ENCODE results near the gene IL4R.

Gene IL4R

DNA sequence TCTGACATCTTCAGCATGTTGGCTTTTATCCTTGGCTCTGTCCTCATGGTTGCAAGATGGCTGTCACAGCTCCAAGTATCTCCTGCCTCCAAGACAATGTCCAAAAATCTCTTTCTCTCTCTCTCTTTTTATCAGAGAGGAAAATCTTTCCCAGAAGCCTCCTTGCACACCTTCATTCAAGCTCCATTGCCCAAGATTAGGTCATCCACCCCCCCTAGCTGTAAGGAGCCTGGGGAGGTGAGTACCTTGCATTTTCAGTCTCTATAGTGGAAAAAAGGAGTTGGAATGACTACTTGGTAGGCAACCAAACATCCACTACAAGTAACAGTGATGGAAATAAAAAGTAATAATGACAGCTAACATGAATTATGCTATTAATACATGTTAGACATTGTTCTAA lies 23.2 kb upstream of the IL4R start:
- no peak overlapping the region for H3K9ac ChIP-seq (ENCODE audit: low read depth, low read length)
- H3K4me1 ChIP-seq (ENCODE audit: control insufficient read depth, insufficient read depth, low read length), result no peaks in the 10 kb centered on the region
- H3K4me3 ChIP-seq (ENCODE audit: low read depth, low read length), result no peak overlapping the region
- no peaks in the 10 kb centered on the region for H3K36me3 ChIP-seq (ENCODE audit: control insufficient read depth, insufficient read depth, low read length)
- H3K9me3 ChIP-seq (ENCODE audit: control insufficient read depth, insufficient read depth, low read length), result no peaks in the 10 kb centered on the region
- H3K27me3 ChIP-seq (ENCODE audit: control insufficient read depth, insufficient read depth, low read length), result no peaks in the 10 kb centered on the region

DNA sequence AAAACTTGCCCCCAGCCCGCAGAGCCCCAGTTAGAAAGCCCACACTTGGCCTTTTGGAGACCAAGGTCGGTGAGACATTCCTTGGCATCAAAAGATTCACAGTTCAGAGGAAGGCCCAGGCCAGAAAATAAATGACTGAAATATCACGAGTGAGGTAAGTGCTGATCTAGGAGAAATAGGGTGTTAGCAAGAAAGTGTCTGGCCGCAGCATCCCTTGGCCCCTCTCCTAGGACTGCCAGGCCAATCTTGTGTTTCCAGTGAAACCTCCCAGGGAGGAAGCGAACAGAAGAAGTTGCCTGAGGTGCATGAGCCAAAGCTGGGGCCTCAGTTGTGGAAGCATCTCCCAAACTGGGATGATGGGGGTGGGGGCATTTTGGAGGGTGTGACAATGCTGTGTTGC lies 22.7 kb upstream of the IL4R start:
- Histone ChIP-seq H3K27me3 (ENCODE audit: control insufficient read depth, insufficient read depth, low read length) (no peaks in the 10 kb centered on the region), H3K9me3 (ENCODE audit: control insufficient read depth, insufficient read depth, low read length) (no peaks in the 10 kb centered on the region), H3K36me3 (ENCODE audit: control insufficient read depth, insufficient read depth, low read length) (no peaks in the 10 kb centered on the region), H3K9ac (ENCODE audit: low read depth, low read length) (no peak overlapping the region), H3K4me1 (ENCODE audit: control insufficient read depth, insufficient read depth, low read length) (no peaks in the 10 kb centered on the region), H3K4me3 (ENCODE audit: low read depth, low read length) (no peak overlapping the region)

DNA sequence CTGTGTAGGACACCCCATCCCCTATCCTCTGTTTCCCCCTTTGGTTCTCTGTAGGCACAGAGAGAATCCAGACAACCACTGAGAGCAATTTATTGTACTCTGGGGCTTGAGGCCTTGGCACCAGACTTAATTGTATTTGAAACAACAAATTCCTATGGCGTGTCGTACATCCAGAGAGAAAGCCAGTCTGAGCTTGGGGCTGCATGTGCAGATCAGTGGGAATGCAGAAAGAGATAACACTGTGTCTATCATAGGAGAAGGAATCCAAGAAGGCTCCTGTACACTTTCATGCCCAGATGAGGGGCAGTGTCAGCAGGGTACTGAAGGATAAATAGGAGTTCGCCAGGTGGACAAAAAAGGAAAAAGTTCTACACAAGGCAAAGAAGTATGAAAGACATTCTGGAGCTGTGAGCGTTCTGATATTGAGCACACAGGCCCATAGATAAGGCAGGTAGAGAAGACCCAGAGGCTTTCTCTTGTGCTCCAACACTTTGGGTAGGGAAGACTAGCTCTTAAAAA lies 22.0 kb upstream of the IL4R start:
- Histone ChIP-seq H3K9me3 (ENCODE audit: control insufficient read depth, insufficient read depth, low read length) (no peaks in the 10 kb centered on the region), H3K36me3 (ENCODE audit: control insufficient read depth, insufficient read depth, low read length) (no peaks in the 10 kb centered on the region), H3K4me3 (ENCODE audit: low read depth, low read length) (no peak overlapping the region), H3K27me3 (ENCODE audit: control insufficient read depth, insufficient read depth, low read length) (no peaks in the 10 kb centered on the region), H3K4me1 (ENCODE audit: control insufficient read depth, insufficient read depth, low read length) (no peaks in the 10 kb centered on the region), H3K9ac (ENCODE audit: low read depth, low read length) (no peak overlapping the region)

DNA sequence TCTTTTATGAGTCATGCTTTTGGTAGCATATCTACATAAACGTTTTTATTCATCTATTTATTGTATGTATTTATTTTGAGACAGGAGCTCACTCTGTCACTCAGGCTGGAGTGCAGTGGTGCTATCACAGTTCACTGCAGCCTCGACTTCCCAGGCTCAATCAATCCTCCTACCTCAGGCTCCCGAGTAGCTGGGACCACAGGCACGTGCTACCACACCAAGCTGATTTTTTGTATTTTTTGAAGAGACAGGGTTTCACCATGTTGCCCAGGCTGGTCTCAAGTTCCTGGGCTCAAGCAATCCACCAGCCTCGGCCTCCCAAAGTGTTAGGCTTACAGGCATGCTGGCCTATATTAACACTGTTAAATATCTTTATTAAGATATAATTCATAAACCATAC lies 20.4 kb upstream of the IL4R start:
- Histone ChIP-seq H3K9ac (ENCODE audit: low read depth, low read length) (no peak overlapping the region), H3K27me3 (ENCODE audit: control insufficient read depth, insufficient read depth, low read length) (no peaks in the 10 kb centered on the region), H3K4me1 (ENCODE audit: control insufficient read depth, insufficient read depth, low read length) (no peaks in the 10 kb centered on the region), H3K36me3 (ENCODE audit: control insufficient read depth, insufficient read depth, low read length) (no peaks in the 10 kb centered on the region), H3K9me3 (ENCODE audit: control insufficient read depth, insufficient read depth, low read length) (no peaks in the 10 kb centered on the region), H3K4me3 (ENCODE audit: low read depth, low read length) (no peak overlapping the region)

DNA sequence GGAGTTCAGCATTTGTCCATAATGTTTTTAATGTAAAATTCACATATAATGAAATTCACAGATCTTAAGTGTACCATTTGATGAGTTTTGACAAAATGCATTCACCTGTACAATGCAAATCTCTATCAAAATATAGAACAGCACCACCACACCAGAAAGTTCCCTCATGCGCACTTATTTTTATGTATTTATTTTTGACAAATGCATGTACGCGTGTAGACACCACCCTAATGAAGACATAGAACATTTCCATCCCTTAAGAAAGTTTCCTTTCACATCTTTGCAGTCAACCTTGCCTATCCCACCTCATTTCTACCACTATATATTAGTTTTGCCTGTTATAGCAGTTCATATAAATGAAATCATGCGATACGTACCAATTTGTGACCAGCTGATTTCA lies 15.6 kb upstream of the IL4R start:
- Histone ChIP-seq H3K36me3 (ENCODE audit: control insufficient read depth, insufficient read depth, low read length) (no peaks in the 10 kb centered on the region), H3K27me3 (ENCODE audit: control insufficient read depth, insufficient read depth, low read length) (no peaks in the 10 kb centered on the region), H3K4me1 (ENCODE audit: control insufficient read depth, insufficient read depth, low read length) (no peaks in the 10 kb centered on the region), H3K9me3 (ENCODE audit: control insufficient read depth, insufficient read depth, low read length) (no peaks in the 10 kb centered on the region), H3K4me3 (ENCODE audit: low read depth, low read length) (no peak overlapping the region), H3K9ac (ENCODE audit: low read depth, low read length) (no peak overlapping the region)

DNA sequence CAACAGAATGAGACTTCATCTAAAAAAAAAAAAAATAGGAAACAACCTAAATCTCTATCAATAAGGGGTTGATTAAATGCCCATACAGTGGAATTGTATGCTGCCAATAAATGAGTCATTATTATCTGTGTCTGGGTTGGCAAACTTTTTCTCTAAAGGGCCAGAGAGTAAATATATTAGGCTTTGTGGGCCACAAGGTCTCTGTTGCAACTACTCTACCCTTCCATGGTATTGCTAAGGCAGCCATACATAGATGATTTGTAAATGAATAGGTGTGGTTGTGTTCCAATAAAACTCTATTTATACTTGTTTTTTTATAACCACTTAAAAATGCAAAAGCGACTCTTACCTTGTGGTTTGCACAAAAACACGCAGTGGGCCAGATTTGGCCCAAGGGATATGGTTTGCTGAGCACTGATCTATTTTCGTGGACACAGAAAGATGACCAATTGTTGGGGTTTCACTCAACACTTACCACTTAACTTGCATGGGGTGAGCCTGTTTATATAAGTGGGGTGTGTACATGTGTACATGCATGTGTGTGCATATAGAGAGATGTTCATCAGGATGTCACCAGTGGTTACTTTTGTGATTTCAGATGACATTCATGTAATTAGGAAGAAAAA lies 12.4 kb upstream of the IL4R start:
- no peaks in the 10 kb centered on the region for H3K4me1 ChIP-seq (ENCODE audit: control insufficient read depth, insufficient read depth, low read length)
- H3K4me3 ChIP-seq (ENCODE audit: low read depth, low read length), result no peak overlapping the region
- no peaks in the 10 kb centered on the region for H3K9me3 ChIP-seq (ENCODE audit: control insufficient read depth, insufficient read depth, low read length)
- H3K27me3 ChIP-seq (ENCODE audit: control insufficient read depth, insufficient read depth, low read length), result no peaks in the 10 kb centered on the region
- H3K36me3 ChIP-seq (ENCODE audit: control insufficient read depth, insufficient read depth, low read length), result no peaks in the 10 kb centered on the region
- H3K9ac ChIP-seq (ENCODE audit: low read depth, low read length), result no peak overlapping the region

DNA sequence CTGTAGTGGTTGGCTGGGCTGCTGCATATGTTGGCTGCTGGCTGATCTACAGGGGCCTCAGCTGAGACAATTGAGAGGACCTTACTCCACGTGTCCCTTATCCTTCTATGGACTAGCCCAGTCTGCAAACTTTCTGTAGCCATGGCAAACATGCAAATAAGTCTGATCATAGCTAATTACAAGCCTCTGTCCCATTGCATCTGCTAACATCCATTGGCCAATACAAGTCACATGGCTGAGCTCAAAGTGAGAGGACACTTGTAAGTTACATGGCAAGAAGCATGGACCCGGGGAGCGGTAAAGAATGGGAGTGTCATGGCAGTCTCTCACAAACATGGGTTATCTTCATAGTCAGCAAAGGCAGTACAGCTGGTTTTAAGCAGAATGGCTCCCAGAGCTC lies 11.6 kb upstream of the IL4R start:
- H3K4me3 ChIP-seq (ENCODE audit: low read depth, low read length), result no peak overlapping the region
- no peak overlapping the region for H3K9ac ChIP-seq (ENCODE audit: low read depth, low read length)
- H3K36me3 ChIP-seq (ENCODE audit: control insufficient read depth, insufficient read depth, low read length), result no peaks in the 10 kb centered on the region
- H3K4me1 ChIP-seq (ENCODE audit: control insufficient read depth, insufficient read depth, low read length), result no peaks in the 10 kb centered on the region
- H3K9me3 ChIP-seq (ENCODE audit: control insufficient read depth, insufficient read depth, low read length), result no peaks in the 10 kb centered on the region
- H3K27me3 ChIP-seq (ENCODE audit: control insufficient read depth, insufficient read depth, low read length), result no peaks in the 10 kb centered on the region

DNA sequence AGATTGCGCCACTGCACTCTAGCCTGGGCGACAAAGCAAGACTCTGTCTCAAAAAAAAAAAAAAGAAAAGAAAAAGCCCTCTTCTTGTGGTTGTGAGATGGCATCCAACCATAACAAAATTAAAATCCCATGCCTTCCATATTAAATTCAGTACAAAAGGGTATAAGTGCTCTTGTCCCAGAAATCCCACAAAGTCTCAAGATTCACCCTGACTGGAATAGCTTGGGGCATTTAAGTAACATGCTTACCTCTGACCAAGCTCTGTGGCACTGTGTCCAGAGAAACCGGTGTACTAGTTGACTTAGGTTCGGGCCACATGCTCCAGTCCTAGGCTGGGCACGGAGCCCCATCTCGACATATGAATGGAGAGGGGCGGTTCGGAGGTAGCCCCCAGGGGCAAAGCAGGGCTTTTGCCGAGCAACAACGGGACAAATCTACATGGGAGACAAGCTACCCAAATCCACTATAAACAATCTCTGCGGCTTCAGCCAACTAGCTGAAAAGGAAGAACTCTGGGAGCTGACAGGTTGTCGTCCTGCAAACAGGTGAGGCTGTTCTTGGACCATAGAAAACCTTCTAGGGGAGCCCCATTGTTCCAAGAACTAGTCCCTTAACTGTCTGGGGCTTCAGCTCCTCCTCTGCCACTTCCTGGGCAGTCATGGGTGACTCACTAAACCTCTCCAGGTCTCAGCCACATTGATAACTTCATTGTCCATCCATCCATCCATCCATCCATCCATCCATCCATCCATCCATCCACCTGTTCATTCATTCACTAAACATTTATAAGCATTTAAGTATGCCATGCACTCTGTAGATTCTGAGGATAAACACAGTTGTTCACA lies 10.3 kb upstream of the IL4R start:
- H3K36me3 ChIP-seq (ENCODE audit: control insufficient read depth, insufficient read depth, low read length), result no peaks in the 10 kb centered on the region
- H3K27me3 ChIP-seq (ENCODE audit: control insufficient read depth, insufficient read depth, low read length), result no peaks in the 10 kb centered on the region
- no peaks in the 10 kb centered on the region for H3K9me3 ChIP-seq (ENCODE audit: control insufficient read depth, insufficient read depth, low read length)
- no peaks in the 10 kb centered on the region for H3K4me1 ChIP-seq (ENCODE audit: control insufficient read depth, insufficient read depth, low read length)
- no peak overlapping the region for H3K9ac ChIP-seq (ENCODE audit: low read depth, low read length)
- H3K4me3 ChIP-seq (ENCODE audit: low read depth, low read length), result no peak overlapping the region

DNA sequence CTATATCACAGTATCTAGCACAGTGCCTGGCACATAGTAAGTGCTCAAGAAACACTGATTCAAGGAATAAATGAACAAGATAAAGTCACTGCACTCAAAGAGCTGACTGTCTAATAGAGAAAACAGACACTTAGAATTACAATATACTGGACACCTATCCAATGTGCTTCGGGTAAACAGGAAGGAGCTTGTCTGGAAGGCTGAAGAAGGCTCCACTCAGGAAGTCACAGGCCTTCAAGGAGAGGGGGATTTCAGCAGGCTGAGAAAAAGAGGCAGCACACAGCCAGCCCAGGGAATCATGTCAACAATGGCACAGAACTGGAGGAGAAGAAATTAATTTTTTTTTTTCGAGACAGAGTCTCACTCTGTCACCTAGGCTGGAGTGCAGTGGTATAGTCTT lies 9.7 kb upstream of the IL4R start:
- Histone ChIP-seq H3K27me3 (ENCODE audit: control insufficient read depth, insufficient read depth, low read length) (no peaks in the 10 kb centered on the region), H3K4me1 (ENCODE audit: control insufficient read depth, insufficient read depth, low read length) (no peaks in the 10 kb centered on the region), H3K36me3 (ENCODE audit: control insufficient read depth, insufficient read depth, low read length) (no peaks in the 10 kb centered on the region), H3K9me3 (ENCODE audit: control insufficient read depth, insufficient read depth, low read length) (no peaks in the 10 kb centered on the region), H3K9ac (ENCODE audit: low read depth, low read length) (no peak overlapping the region), H3K4me3 (ENCODE audit: low read depth, low read length) (no peak overlapping the region)

DNA sequence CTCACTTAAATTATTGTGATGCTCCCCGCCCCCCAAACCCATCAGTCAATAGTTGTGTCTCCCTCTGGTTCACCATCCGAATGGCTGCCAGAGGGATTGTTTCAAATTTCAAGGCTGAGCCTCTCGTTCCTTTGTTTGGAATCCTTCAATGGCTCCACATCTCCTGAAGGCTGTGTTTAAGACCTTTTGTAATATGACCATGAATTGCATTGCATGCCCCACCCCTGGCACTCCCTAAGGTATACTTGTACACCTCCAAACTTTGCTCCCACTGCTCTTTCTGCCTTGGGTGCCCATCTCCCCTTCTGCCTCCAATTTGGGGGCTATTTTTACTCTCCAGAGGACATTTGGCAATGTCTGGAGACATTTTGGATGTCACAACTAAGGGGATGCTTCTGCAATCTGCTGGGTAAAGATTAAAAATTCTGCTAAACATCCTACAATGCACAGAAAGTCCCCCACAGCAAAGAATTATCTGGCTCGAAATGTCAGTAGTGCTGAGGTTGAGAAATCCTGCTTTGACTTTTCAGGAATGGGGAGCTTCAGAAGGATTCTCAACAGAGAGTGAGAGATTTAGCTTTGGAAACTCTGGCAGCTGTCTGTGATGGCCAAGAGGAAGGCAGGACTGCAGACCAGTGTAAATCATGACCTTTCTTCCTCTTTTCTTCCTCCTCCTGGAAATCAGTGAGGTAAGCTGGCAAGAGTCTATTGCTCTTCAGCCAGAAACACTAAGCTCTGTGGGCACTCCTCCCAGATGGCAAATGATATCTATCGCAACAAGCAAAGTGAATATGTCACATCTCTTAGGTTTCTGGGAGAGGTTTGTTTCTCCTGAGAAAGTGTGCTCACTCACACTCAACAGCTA lies 8.7 kb upstream of the IL4R start:
- Histone ChIP-seq H3K4me3 (ENCODE audit: low read depth, low read length) (no peak overlapping the region), H3K9me3 (ENCODE audit: control insufficient read depth, insufficient read depth, low read length) (no peaks in the 10 kb centered on the region), H3K4me1 (ENCODE audit: control insufficient read depth, insufficient read depth, low read length) (no peaks in the 10 kb centered on the region), H3K36me3 (ENCODE audit: control insufficient read depth, insufficient read depth, low read length) (no peaks in the 10 kb centered on the region), H3K27me3 (ENCODE audit: control insufficient read depth, insufficient read depth, low read length) (no peaks in the 10 kb centered on the region), H3K9ac (ENCODE audit: low read depth, low read length) (no peak overlapping the region)

DNA sequence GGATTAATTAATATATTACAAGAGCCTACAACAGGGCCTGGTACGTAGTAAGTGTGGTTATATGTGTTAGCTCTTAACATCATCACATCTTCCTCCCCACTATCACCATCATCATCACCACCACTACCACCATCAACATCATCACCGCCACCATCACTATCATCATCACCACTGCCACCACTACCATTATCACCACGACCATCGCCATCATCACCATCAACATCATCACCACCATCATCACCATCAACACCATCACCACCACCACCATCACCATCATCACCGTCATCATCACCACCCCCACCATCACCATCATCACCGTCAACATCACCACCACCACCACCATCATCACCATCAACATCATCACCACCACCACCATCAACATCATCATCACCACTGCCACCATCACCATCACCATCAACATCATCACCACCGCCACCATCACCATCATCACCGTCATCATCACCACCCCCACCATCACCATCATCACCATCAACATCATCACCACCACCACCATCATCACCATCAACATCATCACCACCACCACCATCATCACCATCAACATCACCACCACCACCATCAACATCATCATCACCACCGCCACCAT lies 7.8 kb upstream of the IL4R start:
- H3K9ac ChIP-seq (ENCODE audit: low read depth, low read length), result no peak overlapping the region
- no peaks in the 10 kb centered on the region for H3K27me3 ChIP-seq (ENCODE audit: control insufficient read depth, insufficient read depth, low read length)
- no peaks in the 10 kb centered on the region for H3K4me1 ChIP-seq (ENCODE audit: control insufficient read depth, insufficient read depth, low read length)
- H3K36me3 ChIP-seq (ENCODE audit: control insufficient read depth, insufficient read depth, low read length), result no peaks in the 10 kb centered on the region
- H3K9me3 ChIP-seq (ENCODE audit: control insufficient read depth, insufficient read depth, low read length), result no peaks in the 10 kb centered on the region
- H3K4me3 ChIP-seq (ENCODE audit: low read depth, low read length), result no peak overlapping the region
